DND-41 (cell line): ENCODE data around the gene WAPL.

Source experiments
- CTCF ChIP-seq: IDR thresholded peaks from 2 replicates; pipeline ENCODE4 v1.5.1; 2012; ENCODE audit warnings: borderline replicate concordance, low read length, moderate library complexity, mild to moderate bottlenecking; ENCODE audit not compliant: poor library complexity, severe bottlenecking; ENCODE audit errors: extremely low read depth
- EZH2 ChIP-seq: IDR thresholded peaks from 3 replicates; pipeline ENCODE4 v1.6.1; 2012; ENCODE audit warnings: borderline replicate concordance, low read depth, mild to moderate bottlenecking, moderate library complexity, low read length, inconsistent platforms; ENCODE audit not compliant: severe bottlenecking

- no peak for TF ChIP-seq CTCF
- no peak for TF ChIP-seq EZH2
These were observed 13.4 kb downstream of the WAPL start for GRCh38 chr10:86508217-86508616.
